NCI-H446 treated with DMSO at 0.1 percent for 48 hours (cell line): ENCODE data around the gene HAPLN3.

Source experiments
- DNase-seq: peaks from one replicate; lab custom pipeline; 2025; lab: John Stamatoyannopoulos, UW

Gene HAPLN3

DNA sequence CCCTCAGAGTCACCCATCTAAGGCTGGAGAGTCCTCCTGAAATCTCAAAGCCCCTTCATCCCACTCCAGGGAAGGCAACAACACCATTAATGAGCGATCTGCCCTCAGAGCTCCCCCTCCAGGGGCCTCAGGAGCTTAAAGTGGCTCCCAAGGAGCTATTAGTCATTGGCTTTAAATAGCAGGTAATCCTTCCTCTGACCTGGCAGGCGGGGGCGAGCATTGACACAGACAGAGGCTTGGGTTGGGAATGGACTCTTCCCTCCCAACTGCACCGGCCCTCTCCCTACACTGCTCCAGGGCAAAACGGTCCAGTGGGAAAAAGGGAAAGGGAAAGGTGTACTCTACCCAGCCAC, 16.4 kb upstream of the HAPLN3 start:
- DNase-seq: no peak

DNA sequence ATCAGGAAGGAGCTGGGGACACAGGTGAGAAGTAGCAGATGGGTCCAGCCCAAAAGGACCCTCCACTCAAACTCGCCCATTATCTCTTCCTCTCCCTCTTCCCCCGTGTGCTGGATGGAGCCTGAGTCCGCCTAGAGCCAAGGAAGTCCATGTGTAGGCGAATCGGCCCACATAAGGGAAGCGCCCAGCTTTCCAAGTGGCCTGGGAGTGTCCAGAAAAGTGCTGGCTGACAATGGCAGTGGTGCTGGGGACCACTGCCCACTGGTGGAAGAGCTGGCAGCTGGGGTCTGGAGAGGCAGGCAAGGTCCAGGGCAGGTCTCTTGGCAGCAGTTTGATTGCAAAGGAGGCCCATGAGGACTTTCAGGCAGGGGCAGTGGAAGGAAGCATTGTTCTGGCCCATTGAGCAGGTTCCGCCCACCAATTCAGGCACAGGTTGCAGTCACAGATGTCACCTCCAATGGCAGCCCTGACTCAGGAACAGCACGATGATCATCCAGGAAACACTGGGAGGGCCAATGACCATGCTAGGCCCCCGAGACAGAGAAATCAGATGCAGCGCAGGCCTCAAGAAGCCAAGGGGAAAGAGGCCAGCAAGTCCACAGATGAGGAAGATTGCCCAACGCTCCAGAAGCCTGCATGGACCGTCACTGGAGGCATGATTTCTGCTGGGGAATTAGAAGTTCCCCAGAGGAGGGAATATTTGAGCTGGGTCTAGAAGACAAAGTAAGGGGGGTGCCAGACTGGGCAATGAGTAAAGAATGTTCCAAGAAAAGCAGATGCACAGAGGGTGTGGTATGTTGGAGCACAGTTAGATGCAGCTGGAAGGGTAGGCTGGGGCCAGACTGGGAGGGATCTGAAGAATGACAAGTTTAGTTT, 14.8 kb upstream of the HAPLN3 start:
- DNase-seq: no peak

DNA sequence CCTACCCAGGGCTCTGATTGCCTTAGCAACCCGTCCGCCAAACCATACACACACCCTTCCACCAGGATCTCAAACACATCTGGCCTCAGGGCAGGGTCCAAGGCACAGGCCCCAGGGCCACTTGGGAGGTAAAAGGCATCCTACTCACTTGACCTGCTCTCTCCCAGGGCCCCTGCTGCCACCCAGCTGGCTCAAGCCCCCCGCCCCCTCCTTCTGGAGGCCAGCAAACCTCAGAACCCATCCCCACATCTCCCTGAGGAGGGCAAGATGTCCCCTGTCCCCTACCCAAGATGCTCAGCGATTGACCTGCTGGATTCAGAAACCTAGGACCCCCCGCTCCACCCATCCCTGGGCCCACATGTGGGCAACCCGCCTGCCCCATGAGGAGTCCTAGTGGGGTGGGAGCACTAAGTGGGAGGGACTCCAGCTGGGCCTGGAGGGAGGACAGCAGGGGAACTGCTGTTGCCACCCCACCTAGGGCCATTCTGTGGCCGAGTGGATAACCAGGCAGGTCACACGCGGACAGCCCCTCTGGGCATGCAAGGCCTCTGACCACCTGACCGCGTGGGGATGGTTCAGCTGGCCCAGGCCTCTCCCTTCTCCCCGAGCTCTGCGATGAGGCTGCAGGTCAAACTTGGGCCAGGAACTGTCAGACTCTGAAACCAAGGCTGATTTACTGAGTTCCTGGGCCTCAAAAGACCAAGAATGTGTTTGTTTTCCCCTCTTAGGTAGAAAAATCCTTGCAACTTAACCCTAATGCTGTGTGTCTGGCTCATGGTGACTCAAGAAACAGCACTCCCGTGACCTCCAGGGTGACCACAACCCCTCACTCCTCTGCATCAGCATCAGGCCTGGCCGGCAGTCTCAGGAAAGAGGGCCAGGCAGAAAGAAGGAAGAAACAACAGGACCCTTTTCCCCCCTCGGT, 13.6 kb upstream of the HAPLN3 start:
- no peak for DNase-seq

DNA sequence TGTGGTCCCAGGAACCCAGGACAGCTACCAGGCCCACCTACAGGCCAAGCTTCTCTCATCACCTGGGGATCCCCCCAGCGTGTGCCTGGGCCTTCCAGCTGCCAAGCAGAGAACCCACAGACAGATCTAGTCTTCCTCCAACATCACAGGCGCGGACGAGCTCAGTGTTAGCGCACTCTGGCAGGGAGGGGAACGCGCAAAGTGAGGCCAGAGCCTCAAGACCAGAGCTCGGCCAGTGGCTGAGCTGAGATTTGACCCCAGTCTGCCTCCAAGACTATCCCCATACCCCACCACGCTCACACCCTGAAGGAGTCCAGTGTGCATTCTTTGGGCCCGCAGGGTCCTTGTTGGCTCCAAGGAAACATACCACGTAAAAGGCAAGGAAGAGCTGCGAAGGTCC, 12.8 kb upstream of the HAPLN3 start:
- DNase-seq: no peak

DNA sequence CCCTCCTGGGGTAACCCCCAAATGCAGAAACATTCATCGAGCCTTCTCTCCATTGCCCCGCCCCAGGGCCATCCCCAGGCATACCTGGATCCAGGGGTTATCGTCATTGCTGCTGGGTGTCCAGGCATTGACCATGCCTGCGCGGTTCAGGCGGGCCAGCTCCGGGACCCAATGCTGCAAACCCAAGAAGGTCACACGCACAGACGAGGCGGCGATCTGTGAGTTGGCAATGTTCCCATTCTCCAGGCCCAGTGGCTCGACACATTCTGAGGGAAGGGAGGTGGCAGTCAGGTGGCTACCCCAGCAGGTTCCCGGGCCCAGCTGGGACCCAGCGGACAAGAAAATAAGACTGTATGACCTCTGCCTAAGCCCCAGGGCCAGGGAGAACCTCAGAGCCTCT, 11.8 kb upstream of the HAPLN3 start:
- no peak for DNase-seq

DNA sequence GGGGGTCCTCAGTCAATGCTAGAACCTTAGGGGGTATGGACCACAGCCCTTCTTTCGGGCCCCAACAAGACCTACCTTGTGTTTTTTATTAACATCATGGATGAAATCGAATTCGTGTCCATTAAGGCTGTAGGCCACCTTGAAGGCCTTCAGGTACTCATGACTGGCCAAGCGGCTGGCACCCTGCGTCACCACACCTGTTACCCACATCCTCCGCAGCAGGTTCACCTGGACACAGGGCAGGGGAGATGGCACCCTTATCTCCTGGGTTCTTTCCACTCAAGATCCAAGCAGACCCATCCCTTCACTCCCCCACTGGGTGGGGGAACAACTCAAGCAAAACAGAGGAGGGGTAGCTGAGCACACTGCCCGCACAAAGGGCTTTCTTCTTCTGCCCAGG, 11.2 kb upstream of the HAPLN3 start:
- DNase-seq: no peak

DNA sequence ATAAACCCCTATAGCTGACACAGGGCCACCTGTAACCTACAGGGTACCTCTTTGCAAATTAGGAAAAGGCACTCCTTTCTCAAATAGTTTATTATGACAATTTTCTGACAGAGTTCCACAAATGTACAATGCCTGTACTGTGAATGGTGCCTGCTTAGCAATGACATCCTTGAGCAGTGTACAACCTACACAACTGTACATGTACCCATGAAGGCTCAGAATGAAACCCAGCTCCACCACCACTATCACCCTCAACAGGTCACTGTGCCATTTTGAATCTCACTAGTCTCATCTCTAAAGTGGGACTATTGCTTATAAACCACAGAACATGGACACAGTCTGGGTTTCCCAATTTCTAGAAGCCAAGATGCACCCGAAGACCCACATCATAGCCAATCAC, 10.8 kb upstream of the HAPLN3 start:
- DNase-seq: no peak

DNA sequence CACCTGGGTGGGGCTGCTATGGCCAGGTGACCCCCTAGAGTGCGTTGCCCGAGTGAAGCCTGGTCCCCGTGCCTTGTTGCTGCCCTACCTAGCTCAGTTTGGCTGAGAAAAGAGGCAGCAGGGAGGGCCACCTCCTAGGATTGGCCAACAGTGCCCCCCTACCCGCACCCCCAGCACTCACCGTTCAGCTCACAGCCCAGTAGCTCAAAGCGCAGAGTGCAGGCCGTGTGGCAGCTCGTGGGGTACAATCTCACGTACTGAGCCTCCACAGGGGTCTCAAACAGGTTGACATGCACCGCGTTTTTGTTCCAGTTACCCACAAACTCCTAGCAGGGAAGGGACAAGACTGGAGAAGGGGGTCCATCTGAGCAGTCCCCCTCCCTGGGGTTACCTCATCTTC, 10.2 kb upstream of the HAPLN3 start:
- no peak for DNase-seq

DNA sequence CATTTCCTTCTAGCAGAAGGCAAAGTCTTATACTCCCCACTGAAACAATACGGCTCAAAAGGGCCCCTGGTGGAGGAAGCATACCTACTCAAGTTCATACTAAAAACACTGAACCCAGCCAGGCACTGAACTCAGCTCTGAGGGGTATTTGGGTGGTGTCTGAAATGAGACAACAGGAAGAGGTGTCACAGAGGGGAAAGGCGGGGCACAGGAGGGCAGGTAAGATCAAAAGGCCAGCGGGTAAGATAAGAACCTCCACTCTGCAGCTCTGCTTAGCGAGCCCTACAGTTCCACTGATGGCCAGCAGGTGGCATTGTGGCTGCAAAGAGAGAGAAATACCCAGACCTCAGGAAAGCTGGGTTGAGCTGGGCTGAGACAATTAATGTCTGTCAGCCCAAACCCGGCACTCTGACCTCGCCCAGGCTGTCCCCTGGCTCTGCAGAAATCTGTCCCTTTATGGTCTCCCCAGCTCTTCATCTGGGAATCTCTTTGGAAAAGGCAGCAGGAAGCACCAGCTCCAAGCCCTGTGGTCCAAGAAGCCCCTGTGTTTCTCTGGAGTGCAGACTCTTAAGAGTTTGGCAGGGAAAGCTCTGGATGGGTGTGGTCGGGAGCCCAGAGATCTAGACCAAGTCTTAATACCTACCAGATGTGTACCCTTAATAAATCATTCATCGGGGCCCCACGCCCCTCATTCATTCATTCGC, 9.4 kb upstream of the HAPLN3 start:
- peak; percentile 25 for DNase-seq

DNA sequence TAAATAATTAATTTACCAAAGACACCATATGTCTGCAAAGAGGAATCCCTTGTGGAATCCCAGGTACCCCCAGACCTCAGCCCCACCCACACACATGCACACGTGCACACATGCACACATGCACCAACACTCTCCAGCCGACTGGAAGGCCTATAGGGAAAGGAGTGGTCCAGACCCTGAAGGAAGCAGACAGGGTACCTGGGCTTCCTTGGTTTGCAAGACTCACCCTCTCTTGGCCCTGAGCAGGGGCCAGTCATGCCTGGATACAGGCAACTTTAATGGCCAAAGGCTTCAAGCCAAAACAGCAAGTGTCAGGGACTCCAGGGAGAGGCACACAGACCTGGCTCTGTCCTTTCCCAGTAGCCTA, 8.9 kb upstream of the HAPLN3 start:
- no peak for DNase-seq

DNA sequence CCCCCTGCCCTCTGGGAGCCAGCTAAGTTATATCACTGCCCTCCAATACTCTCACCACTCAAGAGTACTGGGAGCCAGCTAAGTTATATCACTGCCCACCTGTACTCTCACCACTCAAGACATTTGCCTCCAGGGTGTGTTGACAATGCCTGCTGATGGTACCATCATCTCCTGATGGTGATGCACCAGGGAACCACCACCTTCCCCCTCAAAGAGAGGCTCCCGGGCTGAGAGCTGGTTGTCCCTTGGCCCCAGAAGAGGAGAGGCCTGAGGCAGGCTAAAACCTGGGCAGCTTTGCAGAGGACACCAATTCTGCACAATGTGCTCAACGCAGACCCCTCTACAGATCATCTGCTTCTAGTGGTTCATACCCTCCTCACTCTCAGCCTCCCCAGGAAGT, 7.5 kb upstream of the HAPLN3 start:
- DNase-seq: no peak

DNA sequence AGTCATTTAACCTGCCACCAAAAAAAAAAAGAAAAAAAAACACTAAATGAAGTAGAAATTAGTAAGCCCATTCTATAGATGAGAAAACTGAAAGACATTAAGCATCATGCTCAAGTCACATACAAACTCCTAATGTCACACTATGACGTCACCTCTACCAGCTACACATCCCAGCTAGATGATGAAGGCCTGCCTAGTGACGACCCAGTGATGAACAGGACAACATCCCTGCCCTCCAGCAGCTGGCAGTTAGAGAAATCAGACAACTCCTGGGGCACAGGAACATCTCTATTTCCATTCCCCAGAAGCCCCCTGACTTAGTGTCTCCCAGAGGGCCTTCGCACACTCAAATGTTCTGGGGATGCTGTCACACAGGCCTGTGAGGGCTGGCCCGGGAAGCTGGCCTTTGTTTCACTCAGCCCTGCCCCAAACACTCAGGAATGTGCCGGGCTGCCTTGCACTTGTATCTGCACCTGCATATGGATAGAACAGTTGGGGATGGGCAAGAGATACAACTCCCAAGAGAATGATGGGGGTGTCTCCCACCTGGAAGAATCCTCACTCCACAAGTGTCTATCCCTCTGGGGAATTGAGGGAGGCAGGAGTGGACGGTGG, 7.0 kb upstream of the HAPLN3 start:
- DNase-seq: no peak

DNA sequence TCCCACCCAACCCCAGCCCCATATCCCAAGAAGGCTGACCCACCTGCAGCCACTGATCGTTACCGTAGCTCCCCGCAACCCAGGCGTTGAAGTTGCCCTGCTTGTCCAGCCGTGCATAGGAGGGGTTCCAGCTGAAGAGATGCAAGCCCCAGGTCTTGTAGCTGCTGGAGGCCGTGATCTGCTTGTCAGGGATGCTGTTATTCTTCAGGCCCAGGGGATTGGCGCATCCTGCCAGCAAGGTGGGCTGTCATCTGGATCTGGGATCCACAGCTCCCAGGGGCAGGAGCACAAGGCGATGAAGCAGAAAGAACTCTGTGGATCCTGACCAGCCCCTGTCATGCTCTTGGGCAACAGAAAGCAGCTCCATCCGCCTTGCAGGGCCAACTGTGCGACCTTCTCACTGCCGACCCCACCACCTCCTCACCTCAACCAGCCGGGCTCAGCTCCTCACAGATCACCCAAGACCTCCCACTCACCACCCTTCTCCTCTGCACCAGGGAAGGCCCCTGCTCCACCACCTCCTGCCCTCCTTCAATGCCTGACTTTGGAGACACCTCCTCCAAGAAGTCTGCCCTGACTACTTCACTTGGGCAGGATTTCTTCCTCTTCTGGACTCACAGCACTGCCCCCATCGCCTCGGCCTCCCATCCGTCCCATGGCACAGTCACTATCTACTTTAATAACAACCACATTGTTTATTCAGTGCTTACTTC, 6.3 kb upstream of the HAPLN3 start:
- DNase-seq: no peak

DNA sequence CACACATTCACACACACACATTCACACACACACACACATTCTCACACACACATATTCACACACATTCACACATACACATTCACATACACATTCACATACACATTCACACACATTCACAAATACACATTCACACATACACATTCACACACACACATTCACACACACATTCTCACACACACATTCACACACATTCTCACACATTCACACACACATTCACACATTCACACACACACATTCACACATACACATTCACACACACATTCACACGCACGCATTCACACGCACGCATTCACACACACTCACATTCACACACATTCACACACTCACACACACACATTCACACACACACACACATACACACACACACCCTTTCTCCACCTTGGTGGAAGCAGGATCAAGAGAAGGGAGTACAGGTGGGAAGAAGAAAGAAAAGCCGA, 5.7 kb upstream of the HAPLN3 start:
- no peak for DNase-seq

DNA sequence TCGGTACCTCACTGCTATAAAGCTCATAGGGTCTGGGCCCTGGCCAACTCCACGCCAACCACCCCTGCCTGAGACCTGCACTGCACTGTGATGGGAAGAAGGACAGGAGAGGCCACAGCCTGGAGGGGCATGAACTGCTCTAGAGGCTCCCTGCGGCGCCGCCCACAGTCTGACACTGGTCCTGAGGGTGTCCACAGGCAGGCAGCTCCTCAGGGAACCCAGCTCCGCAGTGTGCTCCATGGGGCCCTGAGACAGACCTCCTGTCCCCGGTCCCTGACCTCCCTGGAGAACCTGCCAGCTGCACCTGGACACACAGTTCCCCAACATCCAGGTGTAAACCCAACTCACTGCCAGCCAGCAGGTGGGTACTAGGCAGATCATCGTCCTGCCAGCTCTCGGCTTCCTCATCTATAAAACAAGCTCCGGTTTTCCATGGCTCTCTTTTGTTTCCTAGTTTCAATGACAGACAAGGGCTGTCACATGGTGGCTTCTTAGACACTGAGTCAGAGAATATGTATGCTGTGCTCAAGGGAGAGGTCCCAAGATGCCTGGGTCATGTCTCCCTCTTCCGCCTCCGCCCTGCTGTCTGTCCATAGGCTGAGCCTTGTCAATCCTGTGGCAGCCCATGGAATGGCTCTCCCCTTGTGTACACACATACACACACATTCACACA, 5.1 kb upstream of the HAPLN3 start:
- DNase-seq: no peak

DNA sequence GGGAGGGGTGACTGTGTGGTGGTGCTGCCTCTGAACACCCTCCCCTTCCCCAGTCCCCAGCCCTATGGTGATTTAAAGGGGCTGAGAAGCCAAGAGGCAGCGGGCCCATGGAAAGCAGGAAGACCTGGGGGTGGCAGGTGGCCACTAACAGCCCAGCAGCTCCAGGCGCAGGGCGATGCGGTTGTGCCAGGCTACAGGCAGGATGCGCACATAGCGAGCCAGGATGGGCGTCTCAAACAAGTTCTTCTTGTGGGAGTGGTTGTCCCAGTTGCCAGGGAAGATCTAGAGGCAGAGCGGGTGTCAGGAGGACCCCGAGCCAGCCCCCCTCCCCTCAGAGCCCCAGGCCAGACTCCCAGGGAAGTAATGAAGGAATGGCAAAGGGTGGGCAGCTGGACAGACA, 3.9 kb upstream of the HAPLN3 start:
- DNase-seq: no peak

DNA sequence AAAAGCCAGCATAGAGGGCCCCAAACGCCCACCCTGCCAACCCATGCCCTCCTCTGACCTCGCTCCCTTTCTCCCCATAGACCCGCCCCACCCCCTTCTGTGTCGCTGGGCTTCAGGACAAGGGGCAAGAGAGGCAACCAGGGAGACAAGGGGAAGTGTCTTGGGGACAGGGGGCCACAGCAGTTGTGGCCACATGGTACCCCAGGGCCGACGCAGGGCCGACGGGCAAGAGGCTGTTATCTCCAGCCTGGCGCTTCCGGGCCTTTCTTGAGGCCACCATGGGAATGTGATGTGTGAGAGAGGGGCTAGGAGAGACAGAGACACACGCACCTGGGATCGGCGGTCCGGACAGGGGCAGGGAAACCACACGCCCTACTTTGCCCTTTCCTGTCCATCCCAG, 3.4 kb upstream of the HAPLN3 start:
- no peak for DNase-seq

DNA sequence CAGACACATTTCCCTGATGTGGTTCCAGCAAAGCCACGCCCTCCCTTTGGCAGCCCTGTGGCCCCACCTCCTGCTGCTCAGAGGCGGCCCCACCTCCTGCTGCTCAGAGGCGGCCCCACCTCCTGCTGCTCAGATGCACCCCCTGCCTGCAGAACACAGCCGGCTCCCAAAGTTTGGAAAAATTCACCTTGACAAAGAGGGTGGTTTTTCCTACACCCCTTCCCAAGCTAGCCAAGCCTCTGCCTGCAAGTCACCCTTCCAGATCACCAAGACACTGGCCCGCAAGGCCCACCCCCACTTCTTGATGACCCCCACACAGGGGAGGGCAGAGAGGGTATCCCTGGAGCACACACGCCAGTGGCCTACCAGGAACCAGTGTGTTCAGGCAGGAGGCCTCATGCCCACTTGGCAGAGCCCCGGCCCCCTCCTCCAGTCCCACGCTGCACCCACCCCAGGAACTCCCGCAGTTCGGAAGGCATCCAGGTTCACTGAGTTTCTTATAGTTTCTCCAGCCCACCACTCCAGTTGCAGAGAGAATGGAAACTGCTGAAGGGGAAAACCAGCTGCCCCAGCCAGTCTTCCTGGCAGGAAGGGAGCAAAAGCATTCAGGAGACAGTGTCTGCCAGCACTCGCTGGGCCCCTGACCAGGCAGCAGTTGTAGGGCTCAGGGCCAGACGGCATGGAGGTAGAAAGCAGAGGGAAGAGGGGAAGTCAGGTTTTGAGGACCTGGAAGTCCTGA, 2.3 kb upstream of the HAPLN3 start:
- peak; percentile 20 for DNase-seq

DNA sequence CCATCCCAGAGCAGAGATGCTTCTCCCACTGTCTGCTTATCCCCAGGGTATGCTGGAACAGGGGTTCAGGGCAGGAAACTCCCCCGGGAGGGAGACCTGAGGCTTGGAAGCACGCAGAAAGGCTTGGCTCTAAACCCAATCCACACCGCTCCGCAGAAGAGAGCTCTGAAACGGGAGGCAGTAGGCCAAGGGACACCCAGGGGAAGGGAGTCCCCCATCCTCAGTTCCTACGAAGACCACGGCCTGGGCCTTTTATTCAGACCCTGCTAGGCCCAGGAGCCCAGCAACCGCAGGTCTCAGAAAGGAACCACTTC, 1.8 kb upstream of the HAPLN3 start:
- DNase-seq: no peak

DNA sequence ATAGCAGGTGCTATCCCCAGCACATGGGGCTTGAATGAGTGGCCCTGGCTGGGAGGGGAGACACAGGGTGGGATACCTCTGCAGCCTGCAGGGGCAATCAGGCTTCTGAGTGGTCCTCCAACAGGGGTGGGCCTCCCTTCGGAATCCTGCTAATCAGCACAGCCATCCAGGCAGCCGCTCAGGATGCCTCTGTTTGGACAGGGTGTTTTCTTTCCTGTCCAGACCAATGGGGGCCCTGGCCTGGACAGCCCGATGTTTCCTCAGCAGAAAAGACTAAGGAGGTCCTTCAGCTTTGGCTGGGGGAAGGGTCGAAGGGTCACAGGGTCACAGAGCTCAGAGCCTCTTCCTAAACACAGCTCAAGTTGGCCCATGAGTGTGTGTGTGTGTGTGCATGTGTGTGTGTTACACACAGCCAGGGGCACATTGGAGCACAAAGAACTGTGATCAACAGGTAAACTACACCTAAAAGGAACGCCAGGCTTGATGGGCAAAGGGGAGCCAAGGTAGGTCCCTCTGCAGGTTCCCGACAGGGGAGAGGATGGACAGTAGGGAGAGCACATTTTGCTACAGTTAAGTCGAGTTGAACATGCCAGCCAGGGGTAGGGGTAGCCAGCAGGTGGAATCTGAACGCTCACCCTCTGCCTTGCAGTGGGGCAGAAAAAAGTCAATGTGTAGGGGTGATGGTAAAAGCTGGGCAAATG, 1.1 kb upstream of the HAPLN3 start:
- DNase-seq: no peak
